K562 (cell line): ENCODE results near the gene SKAP1.

Source experiments
- BHLHE40 ChIP-seq: IDR thresholded peaks from 2 replicates; pipeline ENCODE4 v1.6.1; 2011; ENCODE audit warnings: low read length, improper control_type of control experiment
- FOXK2 ChIP-seq, 2 experiments: fragments of 450-650 bp; IDR thresholded peaks in 1 of 2; conservative IDR thresholded peaks in 1 of 2; 2 replicates each; pipeline ENCODE4 v1.6.1; 2016; ENCODE audit warnings: low read depth in 2 of 2, mild to moderate bottlenecking in 1 of 2
- GABPA ChIP-seq: fragments of 200-800 bp; sonication (Bioruptor generic); conservative IDR thresholded peaks from 2 replicates; pipeline ENCODE4 v1.6.1; 2016; ENCODE audit warnings: low read depth, missing genetic modification characterization, missing compliant biosample characterization
- HLTF ChIP-seq: fragments of 450-650 bp; IDR thresholded peaks from 2 replicates; pipeline ENCODE4 v1.6.1; 2016
- NFYB ChIP-seq: IDR thresholded peaks from 2 replicates; pipeline ENCODE4 v1.6.1; 2011; ENCODE audit warnings: mild to moderate bottlenecking, moderate library complexity; ENCODE audit not compliant: insufficient read length; ENCODE audit errors: extremely low read depth
- POLR2A ChIP-seq: fragments of 450-650 bp; conservative IDR thresholded peaks from 2 replicates; pipeline ENCODE4 v1.6.1; 2016
- SAFB ChIP-seq: fragments of 200-400 bp; formaldehyde crosslinking; IDR thresholded peaks from 2 replicates; pipeline ENCODE4 v1.6.1; 2017; ENCODE audit warnings: low read depth, low read length, borderline replicate concordance
- SRF ChIP-seq, 2 experiments: fragments of 250-450, 450-650 bp in 1 of 2; sonication (Bioruptor Pico) in 1 of 2; sonication (generic) in 1 of 2; formaldehyde crosslinking; IDR thresholded peaks; 2 replicates each; pipeline versions ENCODE4 v1.5.0 to v1.5.1; 2020 to 2022; ENCODE audit warnings: mild to moderate bottlenecking in 1 of 2, missing genetic modification reagents in 1 of 2
- TAF1 ChIP-seq: IDR thresholded peaks from 2 replicates; pipeline ENCODE4 v1.6.1; 2011; ENCODE audit warnings: mild to moderate bottlenecking, low read length, moderate library complexity; ENCODE audit not compliant: insufficient read depth, control insufficient read depth, severe bottlenecking; ENCODE audit errors: extremely low read depth
- TRIM24 ChIP-seq, 2 experiments: fragments of 450-650 bp; IDR thresholded peaks; 2 replicates each; pipeline ENCODE4 v1.6.1; 2016
- ZNF282 ChIP-seq: sonication (generic); formaldehyde crosslinking; IDR thresholded peaks from 2 replicates; pipeline ENCODE4 v1.8.1; 2023; ENCODE audit warnings: missing genetic modification reagents
- TF ChIP-seq, protein P1 (sequence below), 2 experiments: IDR thresholded peaks in 1 of 2; conservative IDR thresholded peaks in 1 of 2; 2 replicates each; pipeline ENCODE4 v1.6.1; 2016; ENCODE audit warnings: low read depth in 2 of 2, mild to moderate bottlenecking in 1 of 2, missing compliant biosample characterization in 1 of 2, missing genetic modification characterization in 1 of 2, moderate library complexity in 1 of 2
- TF ChIP-seq, protein P2 (sequence below), 3 experiments: IDR thresholded peaks in 2 of 3; conservative IDR thresholded peaks in 1 of 3; 2 replicates each; pipeline ENCODE4 v1.5.1; 2011 to 2012; ENCODE audit warnings: low read length in 3 of 3, mild to moderate bottlenecking in 3 of 3, control low read depth in 2 of 3, improper control_type of control experiment in 1 of 3, inconsistent platforms in 1 of 3, low read depth in 1 of 3, mixed read lengths in 1 of 3, moderate library complexity in 1 of 3; ENCODE audit not compliant: insufficient read depth in 2 of 3

DNA sequence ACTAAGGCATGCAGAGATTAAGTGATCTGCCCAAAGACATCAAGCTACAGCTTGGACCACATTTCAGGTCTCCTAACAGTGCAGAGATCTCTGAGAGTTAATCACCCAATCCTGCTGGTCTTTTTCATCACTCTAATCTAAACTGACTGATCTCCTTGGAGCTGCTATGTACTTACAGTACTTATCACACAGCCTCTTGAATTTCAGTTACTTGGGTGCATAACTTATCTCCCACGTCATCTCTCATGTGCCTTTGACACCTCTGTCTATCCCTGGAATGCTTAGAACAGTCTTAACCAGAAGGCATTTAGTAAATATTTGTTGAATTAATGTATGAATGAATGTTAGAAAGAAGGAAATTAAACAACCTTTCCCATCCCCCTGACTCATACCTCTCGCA, 183.4 kb downstream of the SKAP1 start:
- TF ChIP-seq POLR2A (no peak), TAF1 (no peak), SAFB (no peak), ZNF282 (CRISPR knock-in tag) (no peak), GABPA (tag) (no peak), BHLHE40 (no peak), HLTF (no peak), TRIM24 (IDR thresholded peaks at IDR 0.05) (no peak), SRF (CRISPR knock-in tag; IDR thresholded peaks at IDR 0.05) (no peak), NFYB (no peak), FOXK2 (conservative IDR thresholded peaks at IDR 0.05 in 1 of 2, IDR thresholded peaks at IDR 0.05 in 1 of 2; ENCODE audit: low read depth in 2 of 2) (no peak)
- TF ChIP-seq, protein P1, sequence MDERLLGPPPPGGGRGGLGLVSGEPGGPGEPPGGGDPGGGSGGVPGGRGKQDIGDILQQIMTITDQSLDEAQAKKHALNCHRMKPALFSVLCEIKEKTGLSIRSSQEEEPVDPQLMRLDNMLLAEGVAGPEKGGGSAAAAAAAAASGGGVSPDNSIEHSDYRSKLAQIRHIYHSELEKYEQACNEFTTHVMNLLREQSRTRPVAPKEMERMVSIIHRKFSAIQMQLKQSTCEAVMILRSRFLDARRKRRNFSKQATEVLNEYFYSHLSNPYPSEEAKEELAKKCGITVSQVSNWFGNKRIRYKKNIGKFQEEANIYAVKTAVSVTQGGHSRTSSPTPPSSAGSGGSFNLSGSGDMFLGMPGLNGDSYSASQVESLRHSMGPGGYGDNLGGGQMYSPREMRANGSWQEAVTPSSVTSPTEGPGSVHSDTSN (CRISPR knock-in tag; IDR thresholded peaks at IDR 0.05; ENCODE audit: low read depth) = no peak
- TF ChIP-seq, protein P1 (tag; conservative IDR thresholded peaks at IDR 0.05; ENCODE audit: low read depth) = 0 out of 2 replicates have a peak, but pooled peaks have one; percentile 7
- TF ChIP-seq, protein P2, sequence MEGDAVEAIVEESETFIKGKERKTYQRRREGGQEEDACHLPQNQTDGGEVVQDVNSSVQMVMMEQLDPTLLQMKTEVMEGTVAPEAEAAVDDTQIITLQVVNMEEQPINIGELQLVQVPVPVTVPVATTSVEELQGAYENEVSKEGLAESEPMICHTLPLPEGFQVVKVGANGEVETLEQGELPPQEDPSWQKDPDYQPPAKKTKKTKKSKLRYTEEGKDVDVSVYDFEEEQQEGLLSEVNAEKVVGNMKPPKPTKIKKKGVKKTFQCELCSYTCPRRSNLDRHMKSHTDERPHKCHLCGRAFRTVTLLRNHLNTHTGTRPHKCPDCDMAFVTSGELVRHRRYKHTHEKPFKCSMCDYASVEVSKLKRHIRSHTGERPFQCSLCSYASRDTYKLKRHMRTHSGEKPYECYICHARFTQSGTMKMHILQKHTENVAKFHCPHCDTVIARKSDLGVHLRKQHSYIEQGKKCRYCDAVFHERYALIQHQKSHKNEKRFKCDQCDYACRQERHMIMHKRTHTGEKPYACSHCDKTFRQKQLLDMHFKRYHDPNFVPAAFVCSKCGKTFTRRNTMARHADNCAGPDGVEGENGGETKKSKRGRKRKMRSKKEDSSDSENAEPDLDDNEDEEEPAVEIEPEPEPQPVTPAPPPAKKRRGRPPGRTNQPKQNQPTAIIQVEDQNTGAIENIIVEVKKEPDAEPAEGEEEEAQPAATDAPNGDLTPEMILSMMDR (IDR thresholded peaks at IDR 0.05 in 2 of 3, conservative IDR thresholded peaks at IDR 0.05 in 1 of 3; ENCODE audit: insufficient read depth in 2 of 3, low read depth in 1 of 3, low read length in 3 of 3) = no peak
